Dedifferentiated amniotic fluid mesenchymal stem cell (primary cell): Measurements from ENCODE around the gene YIF1A.

Source experiments
- DNase-seq: peaks from one replicate; pipeline ENCODE4 v3.0.0-alpha.2; 2016; ENCODE audit errors: extremely low spot score

The YIF1A gene, protein sequence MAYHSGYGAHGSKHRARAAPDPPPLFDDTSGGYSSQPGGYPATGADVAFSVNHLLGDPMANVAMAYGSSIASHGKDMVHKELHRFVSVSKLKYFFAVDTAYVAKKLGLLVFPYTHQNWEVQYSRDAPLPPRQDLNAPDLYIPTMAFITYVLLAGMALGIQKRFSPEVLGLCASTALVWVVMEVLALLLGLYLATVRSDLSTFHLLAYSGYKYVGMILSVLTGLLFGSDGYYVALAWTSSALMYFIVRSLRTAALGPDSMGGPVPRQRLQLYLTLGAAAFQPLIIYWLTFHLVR

DNA sequence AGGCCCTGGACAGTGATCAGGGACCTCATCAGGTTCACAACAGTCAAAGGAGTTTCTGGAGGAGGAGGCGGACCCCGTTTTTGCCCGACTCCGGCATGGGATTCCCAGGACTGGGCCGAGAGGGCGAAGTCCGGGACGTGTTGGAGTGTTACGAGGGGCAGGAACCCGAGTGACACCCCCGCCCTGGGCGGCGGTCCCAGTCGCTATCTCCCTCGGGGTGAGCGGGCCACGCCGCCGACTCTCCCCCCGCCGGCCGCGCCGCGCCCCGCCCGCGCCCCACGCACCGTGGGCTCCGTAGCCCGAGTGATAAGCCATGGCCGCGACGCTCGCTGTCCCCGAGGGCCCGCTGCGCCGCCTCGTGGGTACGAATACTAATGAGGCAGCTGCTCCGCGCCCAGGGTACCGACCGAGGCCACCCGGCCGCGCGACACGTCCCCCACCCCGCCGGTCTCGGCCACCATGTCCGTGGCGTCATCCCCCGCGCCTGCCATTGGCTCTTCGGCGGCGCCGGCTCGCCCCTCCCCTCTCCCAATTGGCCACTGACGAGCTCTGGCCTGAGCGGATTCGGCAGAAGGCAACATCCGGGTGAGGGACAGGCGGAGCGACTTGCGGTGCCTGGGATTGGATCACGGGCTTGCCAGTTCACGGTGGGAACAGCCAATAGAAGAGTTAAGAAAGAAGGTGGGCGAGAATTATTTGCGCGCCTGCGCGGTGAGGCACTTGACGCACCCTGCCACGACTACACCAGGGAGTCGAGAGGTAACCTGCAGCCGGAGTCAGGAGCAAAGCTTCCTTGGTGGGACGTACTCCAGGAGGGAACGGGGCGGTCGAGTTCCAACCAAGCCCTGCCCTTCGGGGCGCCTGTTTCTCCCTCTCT, at the start of gene YIF1A:
Gene YIF1A, minus strand, starts transcription at position 473 of the 877 bp plus-strand sequence. Its CDS starts 158 bp downstream, at position 315.
- DNase-seq, result peak; percentile 99

- no peak for DNase-seq
Measured at GRCh38 chr11:66337103-66337899, 48.4 kb upstream of the YIF1A start.

GRCh38 chr11:66336234-66337102, 47.5 kb upstream of the YIF1A start, which contains the start of gene RIN1:
TSS of gene RIN1 (minus strand) at chr11:66336434. CDS start at chr11:66336402, 32 bp downstream.
- peak; percentile 88 for DNase-seq

DNA sequence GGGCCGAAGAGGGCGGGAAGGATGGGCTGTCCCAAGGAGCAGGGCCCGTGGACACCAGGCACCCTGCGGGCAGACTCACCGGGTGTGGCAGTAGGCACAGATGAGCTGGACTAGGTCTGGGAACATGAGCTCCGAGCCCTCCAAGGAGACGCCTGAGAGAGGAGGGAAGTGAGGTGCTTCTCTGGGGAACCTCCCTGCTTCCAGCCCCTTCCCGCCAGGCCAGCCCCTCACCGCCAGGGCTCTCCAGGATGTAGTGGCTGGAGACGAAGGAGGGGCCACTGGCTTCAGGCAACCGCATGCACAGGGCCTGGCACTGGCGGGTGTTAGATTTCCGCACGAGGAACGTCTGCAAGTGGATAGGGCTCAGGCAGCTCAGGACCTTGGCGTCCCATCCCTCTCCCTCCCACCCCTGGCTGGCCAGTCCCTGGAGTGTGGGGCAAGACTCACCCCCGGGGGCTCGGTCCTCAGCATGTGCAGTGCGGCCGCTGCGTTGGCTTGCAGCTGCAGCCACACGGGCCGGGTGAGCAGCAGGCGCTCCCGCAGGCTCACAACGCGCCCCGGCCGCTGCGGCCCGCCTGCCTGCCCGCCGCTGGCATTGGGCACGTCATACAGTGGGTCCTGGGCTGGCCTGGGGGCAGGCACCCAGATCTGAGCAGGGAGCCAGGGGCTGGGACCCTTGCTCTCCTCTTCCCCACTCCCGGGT, 46.7 kb upstream of the YIF1A start:
- no peak for DNase-seq

DNA sequence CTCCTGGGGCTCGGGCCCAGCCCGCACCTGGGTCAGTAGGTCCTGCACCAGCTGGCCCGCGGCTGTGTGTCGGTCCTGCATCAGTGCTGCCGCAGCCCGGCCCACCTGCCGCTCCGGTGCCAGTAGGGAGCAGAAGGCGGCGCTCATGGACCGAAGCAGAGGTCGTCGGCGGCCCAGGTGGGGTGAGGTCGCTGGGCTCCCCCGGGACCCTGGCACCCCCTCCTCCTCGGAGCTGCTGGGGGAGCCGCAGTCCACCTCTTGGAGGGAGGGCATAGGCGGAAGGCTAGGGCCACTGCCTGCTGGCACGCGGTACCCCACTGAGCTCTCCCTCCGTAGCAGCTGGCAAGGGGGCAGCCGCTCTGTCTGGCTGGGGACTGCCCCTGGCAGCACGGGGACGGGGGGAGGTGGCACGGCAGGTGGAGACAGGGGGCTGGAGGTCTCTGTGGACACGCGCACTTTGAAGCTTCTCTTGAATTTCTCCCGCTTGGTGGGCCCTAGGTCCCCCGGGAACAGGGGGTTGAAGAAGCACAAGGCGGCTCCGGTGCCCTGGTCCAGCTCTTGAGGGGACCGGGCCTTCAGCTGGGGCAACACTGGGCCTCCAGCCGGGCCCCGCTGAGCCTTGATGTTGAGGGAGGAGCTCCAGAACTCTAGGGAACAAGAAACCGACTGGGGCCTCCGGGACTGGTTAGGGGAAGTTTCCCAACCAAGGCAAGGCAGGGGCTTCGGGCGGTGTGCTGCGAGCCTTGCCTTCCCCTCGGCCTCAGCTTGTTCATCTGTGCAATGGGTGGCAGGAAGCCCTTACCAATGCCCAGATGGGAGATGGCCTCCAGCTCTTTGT, 45.9 kb upstream of the YIF1A start:
- DNase-seq, result no peak

DNA sequence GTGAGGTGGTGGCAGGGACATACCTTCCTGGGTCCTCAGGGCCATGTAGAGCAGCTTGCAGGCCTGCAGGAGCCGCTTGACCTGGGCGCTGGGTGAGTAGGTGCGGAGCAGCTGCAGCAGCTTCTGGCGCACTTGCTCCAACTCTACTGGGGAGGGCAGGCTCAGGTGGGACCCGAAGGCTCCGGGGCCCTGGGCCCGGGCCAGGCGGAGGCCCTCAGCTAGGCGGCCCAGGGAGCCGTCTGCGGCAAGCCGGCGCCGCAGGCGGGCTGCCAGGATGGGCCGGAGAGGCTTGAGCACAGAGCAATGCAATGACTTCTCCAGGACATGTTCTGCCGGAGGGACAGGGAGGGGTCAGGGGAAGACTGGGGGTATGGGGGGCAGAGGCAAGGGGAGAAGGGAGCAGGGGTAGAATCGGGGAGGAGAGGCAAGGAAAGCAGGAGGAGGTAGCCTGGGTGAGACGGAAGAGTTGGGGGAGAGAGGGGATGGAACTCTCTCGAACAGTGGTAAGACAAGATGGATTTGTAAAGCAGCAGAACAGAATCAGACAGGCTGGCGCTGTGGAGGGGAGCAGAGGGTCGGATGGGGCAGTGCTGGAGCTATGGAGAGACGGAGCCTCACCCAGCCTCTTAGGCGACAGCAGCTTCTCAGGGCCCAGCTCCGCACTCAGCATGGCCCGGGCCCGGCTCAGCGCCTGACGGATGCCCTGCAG, 45.1 kb upstream of the YIF1A start:
- no peak for DNase-seq

- no peak for DNase-seq
Measured at GRCh38 chr11:66333220-66333877, 44.4 kb upstream of the YIF1A start.

DNA sequence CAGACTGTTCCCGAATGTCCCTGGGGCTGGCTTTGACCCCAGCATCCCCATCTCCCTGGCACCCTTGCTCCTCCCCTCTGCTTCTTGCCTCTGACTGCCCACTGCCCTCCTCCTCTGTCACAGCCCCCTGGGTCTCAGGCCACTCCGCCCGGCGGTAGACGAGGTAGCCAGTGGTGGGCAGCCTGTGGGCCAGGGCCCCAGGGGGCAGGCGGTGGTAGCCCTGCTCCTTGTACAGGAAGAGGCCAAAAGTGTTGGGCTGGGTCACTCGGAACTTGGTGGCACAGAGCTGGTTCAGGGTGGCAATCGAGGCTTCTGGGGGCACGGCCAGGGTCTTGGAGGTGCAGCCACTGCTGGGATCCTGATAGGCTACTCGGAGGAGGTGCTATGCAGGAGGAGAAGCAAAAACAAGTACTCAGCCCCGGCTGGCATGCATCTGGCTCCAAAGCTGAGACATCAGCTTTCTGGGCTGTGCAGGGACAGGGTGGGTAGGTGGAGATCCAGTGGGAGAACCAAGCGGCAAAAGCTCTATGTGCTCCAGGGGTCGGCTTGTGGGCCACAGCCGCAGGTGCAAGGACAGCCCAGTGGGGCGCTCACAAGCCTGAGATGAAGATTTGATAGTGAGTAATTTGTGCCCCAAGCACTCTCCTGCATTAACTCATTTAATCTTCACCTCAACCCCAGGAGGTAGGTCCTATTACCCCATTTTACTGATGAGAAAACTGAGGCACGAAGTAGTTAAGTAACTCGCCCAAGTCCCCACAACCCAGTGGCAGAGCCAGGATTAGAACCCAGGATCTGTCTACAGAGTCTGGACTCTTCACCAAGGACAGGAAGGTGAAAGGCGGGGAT, 43.7 kb upstream of the YIF1A start:
- no peak for DNase-seq

- DNase-seq, result no peak
Measured at GRCh38 chr11:66331542-66332370, 42.8 kb upstream of the YIF1A start.

GRCh38 chr11:66330931-66331330, 42.0 kb upstream of the YIF1A start:
- DNase-seq, result no peak

GRCh38 chr11:66329165-66329673, 40.3 kb upstream of the YIF1A start:
- DNase-seq, result no peak

DNA sequence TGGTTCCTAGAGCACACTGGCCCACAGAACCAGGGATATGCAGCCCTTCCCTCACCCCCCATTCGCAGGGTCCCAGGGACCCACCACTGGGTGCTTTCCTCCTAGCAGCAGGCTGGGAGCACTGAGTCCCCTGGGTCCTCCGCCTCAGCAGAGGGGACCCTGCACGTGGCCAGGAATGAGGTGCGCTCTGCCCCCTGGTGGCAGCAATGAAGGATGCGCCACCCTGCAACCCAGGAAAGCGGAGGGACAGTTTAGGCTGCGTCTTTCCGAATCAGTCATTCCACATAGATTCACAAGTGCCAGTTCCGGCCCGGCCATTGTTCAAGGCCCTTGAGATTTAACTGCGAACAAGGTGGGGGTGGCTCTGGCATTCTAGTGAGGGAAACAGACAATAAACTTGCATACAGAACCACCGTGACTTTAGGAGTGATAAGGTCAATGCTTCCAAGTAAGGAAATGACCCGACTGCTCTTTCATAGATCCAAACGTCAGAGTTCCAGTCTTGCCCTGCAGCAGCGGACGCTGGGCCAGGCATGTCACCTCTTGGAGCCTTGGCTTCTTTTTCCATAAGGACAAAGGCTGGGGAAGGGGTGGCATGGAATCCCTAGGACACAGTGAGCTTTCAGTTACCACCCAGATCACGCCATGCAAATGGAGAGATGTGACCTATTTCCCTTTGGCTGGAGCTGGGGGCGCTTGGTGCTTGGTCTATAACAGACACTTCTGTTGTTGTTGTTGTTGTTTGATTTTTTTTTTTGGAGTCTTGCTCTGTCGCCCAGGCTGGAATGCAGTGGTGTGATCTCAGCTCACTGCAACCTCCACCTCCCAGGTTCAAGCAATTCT, 39.6 kb upstream of the YIF1A start:
- peak; percentile 58 for DNase-seq

- no peak for DNase-seq
Measured at GRCh38 chr11:66328031-66328301, 39.0 kb upstream of the YIF1A start.

DNA sequence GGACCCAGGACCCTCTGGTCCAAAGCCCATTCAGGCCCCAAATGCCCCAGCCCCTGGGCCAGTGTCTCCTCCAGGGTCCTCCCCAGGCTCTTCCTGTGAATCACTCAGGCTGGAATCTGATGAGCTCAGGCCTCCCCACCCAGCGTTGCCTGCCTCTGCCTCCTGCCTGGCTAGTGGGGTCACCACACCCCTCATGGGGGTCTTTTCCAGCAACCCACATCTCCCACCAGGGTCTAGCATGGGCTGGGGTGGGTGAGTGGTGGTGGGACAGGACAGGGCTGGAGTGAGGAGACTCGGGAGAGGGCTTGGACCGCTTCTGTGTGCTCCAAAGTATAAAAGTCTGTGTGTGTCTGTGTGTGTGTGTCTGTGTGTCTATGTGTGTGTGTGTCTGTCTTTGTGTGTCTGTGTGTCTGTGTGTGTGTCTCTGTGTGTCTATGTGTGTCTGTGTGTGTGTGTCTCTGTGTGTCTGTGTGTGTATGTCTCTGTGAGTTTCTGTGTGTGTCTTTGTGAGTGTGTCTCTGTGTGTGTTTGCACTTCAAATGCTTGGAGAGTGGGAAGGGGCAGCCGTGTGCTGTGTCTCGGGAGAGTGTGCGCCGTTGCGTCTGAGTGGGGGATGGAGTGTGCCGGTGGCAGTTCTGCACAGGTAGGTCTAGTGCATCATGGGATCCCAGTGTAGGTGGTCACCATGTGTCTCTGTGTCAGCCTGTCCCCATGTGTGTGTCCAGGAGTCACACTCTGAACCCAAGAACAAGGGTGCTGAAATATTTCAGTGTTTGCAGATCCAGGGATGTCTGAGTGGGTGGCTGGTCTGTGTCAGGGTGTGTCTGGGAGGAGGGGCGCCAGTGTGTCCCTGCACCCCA, 38.5 kb upstream of the YIF1A start:
- DNase-seq, result no peak
